ENCODE data around the gene ANKZF1. TPM values are rescaled to one million over a fixed set of nuclear protein-coding genes. Genes with fewer than 3 reads are reported as not detected.

The ANKZF1 gene
- total and polyA plus RNA-seq, 2 of the 8 experiments (the other 6 are each of a cell fraction or from before 2014, with no cell fraction given) = 32.5 to 50.1 TPM

GRCh38 chr2:219245148-219245898 is 15.7 kb downstream of the ANKZF1 start, which contains the start of the genes GLB1L and STK16 (continued):
- TF ChIP-seq CHD7 (IDR thresholded peaks at IDR 0.05; ENCODE audit: insufficient replicate concordance, low read length) (no peak), ZNF274 (IDR thresholded peaks at IDR 0.05; ENCODE audit: borderline replicate concordance, extremely low read depth, low read length) (no peak), USF2 (IDR thresholded peaks at IDR 0.05; ENCODE audit: low read length) (no peak), CTBP2 (IDR thresholded peaks at IDR 0.05; ENCODE audit: borderline replicate concordance, insufficient read depth, insufficient read length, low read length) (no peak), EP300 (IDR thresholded peaks at IDR 0.05; ENCODE audit: borderline replicate concordance in 1 of 2, low read depth in 2 of 2, low read length in 2 of 2) (no peak), SIN3A (conservative IDR thresholded peaks at IDR 0.05 in 1 of 2, IDR thresholded peaks at IDR 0.05 in 1 of 2; ENCODE audit: low read depth in 1 of 2, low read length in 2 of 2) (peak; percentile 57 to 94; a peak in 3 of 4 replicates), CHD2 (IDR thresholded peaks at IDR 0.05; ENCODE audit: low read length) (0 out of 2 replicates have a peak, but pooled peaks have one; percentile 15), TBP (IDR thresholded peaks at IDR 0.05; ENCODE audit: low read depth, low read length) (peak; percentile 90)
